ENCODE results near the gene C2CD4A. TPM values are rescaled to one million over a fixed set of nuclear protein-coding genes. Genes with fewer than 3 reads are reported as not detected.
"Not testable (repeated sequence)": the region's sequence is repeated elsewhere in the genome, so short reads cannot be mapped to it uniquely, and the experiment has no call there.

Gene C2CD4A
- 0.72 TPM for total RNA-seq (ENCODE audit: insufficient read depth, low replicate concordance)

GRCh38 chr15:62066663-62067447 lies at the start of gene C2CD4A:
Gene C2CD4A (plus strand): TSS chr15:62066977. CDS start chr15:62067614, 637 bp downstream.
- peak; percentile 62 for DNase-seq (ENCODE audit: low spot score)

- DNase-seq (ENCODE audit: low spot score), result no peak
Measured at GRCh38 chr15:62020576-62021160, 46.1 kb upstream of the C2CD4A start.

GRCh38 chr15:62021991-62022600 lies 44.7 kb upstream of the C2CD4A start:
- no peak for DNase-seq (ENCODE audit: low spot score)

GRCh38 chr15:62026487-62027262 lies 40.1 kb upstream of the C2CD4A start:
- DNase-seq (ENCODE audit: low spot score), result no peak

- DNase-seq (ENCODE audit: low spot score), result no peak
Measured at GRCh38 chr15:62027263-62027565, 39.6 kb upstream of the C2CD4A start.

- DNase-seq (ENCODE audit: low spot score), result no peak
Measured at GRCh38 chr15:62027916-62028315, 38.9 kb upstream of the C2CD4A start.

- peak; percentile 12 for DNase-seq (ENCODE audit: low spot score)
Measured at GRCh38 chr15:62035256-62035924, 31.4 kb upstream of the C2CD4A start.

- no peak for DNase-seq (ENCODE audit: low spot score)
Measured at GRCh38 chr15:62046078-62046743, 20.6 kb upstream of the C2CD4A start.

- no peak for DNase-seq (ENCODE audit: low spot score)
Measured at GRCh38 chr15:62047282-62047827, 19.4 kb upstream of the C2CD4A start.

- DNase-seq (ENCODE audit: low spot score), result not testable (repeated sequence)
Measured at GRCh38 chr15:62048254-62048653, 18.5 kb upstream of the C2CD4A start.

- DNase-seq (ENCODE audit: low spot score), result no peak
Measured at GRCh38 chr15:62050115-62050514, 16.7 kb upstream of the C2CD4A start.

- DNase-seq (ENCODE audit: low spot score), result no peak
Measured at GRCh38 chr15:62051166-62051565, 15.6 kb upstream of the C2CD4A start.

- no peak for DNase-seq (ENCODE audit: low spot score)
Measured at GRCh38 chr15:62052713-62053112, 14.1 kb upstream of the C2CD4A start.

- DNase-seq (ENCODE audit: low spot score), result no peak
Measured at GRCh38 chr15:62053439-62054085, 13.2 kb upstream of the C2CD4A start.

GRCh38 chr15:62054979-62055378 lies 11.8 kb upstream of the C2CD4A start:
- DNase-seq (ENCODE audit: low spot score), result no peak

GRCh38 chr15:62057341-62057980 lies 9.3 kb upstream of the C2CD4A start:
- DNase-seq (ENCODE audit: low spot score), result no peak

- no peak for DNase-seq (ENCODE audit: low spot score)
Measured at GRCh38 chr15:62058327-62059028, 8.3 kb upstream of the C2CD4A start.

- DNase-seq (ENCODE audit: low spot score), result no peak
Measured at GRCh38 chr15:62059108-62059815, 7.5 kb upstream of the C2CD4A start.

- peak; percentile 66 for DNase-seq (ENCODE audit: low spot score)
Measured at GRCh38 chr15:62059816-62060112, 7.0 kb upstream of the C2CD4A start.

Data from umbilical cord (tissue), 2 donors.